Activated CD4-positive, CD25-positive, alpha-beta regulatory T cell treated with anti-CD3 and anti-CD28 coated beads, Interleukin-2, amount 50 U/mL, for 72 hours (primary cell): ENCODE data around the gene GRIK4.
"Not testable (repeated sequence)": the region's sequence is repeated elsewhere in the genome, so short reads cannot be mapped to it uniquely, and the experiment has no call there.

Experiments used
- DNase-seq: peaks from one replicate; pipeline ENCODE4 v3.0.0; 2021

The GRIK4 gene

DNA sequence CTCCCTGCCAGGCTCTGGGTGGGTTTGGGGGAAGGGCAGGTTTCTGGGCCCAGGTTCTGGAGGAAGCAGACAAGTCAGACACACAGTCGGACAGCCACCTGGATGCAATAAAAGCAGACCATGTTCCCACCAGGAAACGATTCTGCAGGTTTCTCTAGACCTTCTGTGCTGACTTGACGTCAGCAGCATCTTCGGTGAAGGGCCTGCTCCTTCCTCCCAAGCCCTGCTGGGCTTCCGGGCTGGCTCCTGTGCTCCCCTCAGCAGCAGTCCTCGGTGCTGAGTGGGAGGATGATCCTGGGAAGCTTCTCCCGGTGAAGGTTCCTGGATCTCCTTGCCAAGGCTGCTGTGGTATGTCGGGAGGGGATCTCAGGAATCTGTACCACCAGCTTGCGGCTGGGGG, 240.0 kb downstream of the GRIK4 start:
- DNase-seq = no peak

DNA sequence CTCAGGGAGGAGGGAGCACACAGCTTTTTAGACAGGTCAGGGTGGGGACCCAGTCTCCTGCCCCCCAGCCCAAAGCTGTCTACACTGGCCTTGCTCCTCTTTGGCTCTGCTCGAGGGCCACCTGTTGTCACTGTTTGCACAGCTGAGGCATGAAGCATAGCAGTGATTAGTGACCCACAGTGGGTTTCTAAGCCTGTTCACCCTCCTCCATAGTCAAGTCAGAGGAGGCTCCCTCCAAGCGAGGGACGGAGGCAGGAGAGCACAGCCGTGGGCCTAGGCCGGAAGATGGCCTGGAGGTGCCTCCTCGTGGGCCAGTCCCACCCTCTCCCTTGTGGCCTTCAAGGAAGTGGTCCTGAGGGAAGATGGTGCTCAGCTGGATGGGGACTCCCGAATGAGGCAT, 241.1 kb downstream of the GRIK4 start:
- DNase-seq = no peak

DNA sequence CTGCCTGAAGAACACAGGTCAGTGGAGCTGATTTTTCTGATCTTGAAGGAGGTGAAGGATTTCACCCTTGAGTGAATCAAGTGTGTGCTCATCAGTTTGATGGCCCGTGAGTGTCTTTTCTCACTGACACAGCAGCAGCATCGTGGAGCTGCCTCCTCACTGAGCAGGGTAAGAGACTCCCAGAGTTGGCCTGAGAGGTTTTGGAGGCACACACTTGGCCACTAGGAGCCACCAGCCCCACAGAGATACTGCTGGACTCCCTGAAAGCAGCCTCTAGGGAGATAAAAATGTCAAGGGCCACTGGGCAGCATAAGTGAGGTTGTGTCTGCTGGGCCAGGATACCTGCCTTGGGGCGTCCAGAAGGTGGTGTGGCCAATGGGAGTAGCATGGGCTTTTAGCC, 245.4 kb downstream of the GRIK4 start:
- no peak for DNase-seq

GRCh38 chr11:120759046-120759445, 247.5 kb downstream of the GRIK4 start:
- DNase-seq = no peak

DNA sequence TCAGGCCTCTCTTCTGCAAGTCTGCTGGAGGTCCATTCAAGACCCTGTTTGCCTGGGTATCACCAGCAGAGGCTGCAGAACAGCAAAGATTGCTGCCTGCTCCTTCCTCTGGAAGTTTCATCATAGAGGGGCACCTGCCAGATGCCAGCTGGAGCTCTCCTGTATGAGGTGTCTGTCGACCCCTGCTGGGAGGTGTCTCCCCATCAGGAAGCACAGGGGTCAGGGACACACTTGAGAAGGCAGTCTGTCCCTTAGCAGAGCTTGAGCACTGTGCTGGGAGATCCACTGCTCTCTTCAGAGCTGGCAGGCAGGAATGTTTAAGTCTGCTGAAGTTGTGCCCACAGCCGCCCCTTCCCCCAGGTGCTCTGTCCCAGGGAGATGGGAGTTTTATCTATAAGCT, 254.2 kb downstream of the GRIK4 start:
- DNase-seq = not testable (repeated sequence)

DNA sequence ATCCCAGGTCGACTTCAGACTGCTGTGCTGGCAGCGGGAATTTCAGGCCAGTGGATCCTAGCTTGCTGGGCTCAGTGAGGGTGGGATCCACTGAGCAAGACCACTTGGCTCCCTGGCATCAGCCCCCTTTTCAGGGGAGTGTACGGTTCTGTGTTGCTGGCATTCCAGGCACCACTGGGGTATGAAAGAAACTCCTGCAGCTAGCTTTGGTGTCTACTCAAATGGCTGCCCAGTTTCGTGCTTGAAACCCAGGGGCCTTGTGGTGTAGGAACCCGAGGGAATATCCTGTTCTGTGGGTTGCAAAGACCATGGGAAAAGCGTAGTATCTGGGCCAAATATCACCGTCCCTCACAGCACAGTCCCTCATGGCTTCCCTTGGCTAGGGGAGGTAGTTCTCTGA, 254.8 kb downstream of the GRIK4 start:
- DNase-seq = no peak

DNA sequence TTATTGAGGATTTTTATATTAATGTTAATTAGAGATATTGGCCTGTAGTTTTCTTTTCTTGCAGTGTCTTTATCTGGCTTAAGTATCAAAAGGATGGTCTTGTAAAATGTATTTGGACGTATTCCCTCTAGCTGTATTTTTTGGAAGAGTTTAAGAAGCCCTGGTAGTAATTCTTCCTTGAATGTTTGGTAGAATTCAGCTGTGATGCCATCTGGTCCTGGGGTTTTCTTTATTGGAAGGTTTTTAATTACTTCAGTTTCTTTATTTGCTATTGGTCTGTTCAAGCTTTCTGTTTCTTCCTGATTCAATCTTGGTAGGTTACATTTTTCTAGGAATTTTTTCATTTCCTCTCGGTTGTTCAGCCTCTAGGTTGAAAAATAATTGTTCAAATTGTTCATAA, 257.4 kb downstream of the GRIK4 start:
- DNase-seq = no peak

DNA sequence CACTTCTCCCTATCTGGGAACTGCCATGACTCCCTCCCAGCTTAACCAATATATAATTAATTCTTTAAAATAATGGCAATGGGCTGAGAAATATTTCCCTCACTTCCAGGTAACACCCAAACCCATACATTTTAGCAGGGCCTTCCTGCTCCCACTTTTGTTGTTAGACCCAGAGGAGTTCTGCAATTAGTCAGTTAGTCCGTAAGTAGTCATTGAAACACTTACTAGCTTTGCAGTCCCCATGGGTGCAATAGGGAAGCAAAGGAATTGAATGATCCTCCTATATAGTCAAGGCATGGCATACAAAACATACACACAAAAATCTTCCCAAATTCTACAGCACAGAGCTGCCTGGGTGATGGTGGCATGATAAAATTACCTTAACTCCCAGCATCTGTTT, 258.4 kb downstream of the GRIK4 start:
- DNase-seq = no peak

- no peak for DNase-seq
Measured at GRCh38 chr11:120771551-120772060, 260.1 kb downstream of the GRIK4 start.

GRCh38 chr11:120773501-120774031, 262.0 kb downstream of the GRIK4 start:
- no peak for DNase-seq

DNA sequence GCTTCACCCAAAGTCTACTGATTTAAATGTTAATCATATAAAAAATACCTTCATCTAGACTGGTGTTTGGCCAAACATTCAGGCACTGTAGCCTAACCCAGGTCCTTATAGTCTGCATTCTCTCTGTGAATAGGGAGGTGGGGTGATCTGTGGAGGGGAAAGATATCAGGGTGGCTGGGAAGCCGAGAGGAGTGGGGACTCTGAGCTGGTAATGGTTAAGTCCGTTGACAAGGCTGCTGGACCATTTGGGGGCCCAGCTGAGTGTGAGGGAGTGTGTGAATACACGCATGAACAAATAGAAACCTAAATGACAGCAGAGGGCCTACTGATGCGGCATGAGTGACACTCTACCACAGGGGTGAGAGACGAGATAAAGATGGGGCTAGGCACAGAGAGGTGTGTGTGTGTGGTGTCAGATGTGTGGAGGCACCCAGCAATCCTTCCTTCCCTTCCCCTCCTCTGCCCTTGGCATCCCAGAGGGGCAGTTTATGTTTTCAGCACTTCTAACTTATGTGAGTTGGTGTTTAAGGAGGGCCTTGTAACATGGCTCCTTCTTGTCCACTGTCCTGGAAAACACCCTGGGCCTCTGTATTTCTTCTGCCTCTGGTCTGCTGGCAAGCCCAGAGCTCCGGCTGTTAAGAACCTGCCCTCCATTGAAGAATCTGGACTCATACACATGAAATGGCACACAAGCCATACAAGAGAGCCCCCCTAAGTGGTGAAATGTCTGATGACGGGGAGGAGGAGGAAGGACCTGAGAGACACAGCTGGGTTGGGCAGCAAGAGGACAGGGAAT, 263.2 kb downstream of the GRIK4 start:
- DNase-seq = no peak

- no peak for DNase-seq
Measured at GRCh38 chr11:120775986-120776951, 264.7 kb downstream of the GRIK4 start.

- DNase-seq = no peak
Measured at GRCh38 chr11:120778685-120779490, 267.3 kb downstream of the GRIK4 start.

GRCh38 chr11:120780239-120780638, 268.7 kb downstream of the GRIK4 start:
- no peak for DNase-seq

DNA sequence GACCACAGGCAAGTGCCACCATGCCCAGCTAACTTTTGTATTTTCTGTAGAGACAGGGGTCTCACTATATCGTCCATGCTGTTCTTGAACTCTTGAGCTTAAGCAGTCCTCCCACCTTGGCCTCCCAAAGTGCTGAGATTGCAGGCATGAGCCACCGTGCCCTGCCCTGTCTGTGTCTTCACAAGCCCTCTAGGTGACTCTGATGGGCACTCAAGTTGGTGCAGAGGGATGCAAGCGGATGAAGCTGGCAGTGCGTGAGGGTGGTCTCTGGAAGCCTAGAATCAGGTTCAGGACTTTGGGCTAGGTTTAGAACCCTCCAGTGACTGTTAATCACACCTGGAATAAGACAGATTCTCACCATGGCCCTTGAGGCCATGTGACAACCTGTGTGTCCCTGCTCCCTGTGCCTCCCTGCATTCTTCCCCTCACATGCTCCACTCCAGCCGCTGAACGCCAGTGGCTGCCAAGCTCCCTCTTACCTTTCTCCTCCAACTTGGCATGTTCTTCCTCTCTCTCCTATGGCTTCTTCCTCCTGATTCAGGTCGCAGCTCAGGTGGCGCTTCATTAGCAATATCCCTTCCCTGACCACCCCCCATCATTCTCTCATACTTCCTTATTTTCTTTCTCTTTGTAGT, 270.1 kb downstream of the GRIK4 start:
- no peak for DNase-seq

DNA sequence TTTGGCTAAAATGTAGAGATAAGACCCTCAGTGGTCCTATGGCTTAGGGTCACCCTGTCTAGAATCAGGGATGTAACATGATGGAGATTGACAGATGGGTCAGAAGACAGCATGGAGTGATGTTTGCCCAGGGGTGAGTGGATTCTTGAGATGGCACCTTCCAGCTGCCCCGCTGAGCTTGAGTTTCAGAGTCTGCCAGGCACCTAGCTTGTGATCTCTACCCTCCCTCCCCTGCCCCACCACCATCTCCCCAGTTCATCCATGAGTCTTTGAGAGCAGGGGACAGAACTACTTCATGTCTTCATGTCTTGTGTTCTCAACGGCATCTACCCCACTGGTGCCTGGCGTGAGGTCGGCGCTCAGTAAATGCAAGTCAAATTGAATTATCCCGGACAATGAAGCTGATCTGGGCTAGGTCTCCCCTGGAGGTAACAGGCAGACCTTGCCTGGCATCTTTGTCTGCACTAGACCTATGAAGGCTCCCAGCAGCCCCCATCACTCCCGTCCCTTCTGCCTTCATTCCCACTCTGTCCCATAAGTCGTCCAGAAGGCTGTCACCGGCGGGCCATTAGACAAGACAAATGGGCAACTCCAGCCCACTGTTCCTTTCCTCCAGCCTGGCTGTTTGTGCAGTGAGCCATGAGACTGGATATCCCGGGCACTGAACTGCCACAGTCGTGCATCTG, 273.2 kb downstream of the GRIK4 start:
- DNase-seq = no peak

- DNase-seq = no peak
Measured at GRCh38 chr11:120785576-120785975, 274.0 kb downstream of the GRIK4 start.

DNA sequence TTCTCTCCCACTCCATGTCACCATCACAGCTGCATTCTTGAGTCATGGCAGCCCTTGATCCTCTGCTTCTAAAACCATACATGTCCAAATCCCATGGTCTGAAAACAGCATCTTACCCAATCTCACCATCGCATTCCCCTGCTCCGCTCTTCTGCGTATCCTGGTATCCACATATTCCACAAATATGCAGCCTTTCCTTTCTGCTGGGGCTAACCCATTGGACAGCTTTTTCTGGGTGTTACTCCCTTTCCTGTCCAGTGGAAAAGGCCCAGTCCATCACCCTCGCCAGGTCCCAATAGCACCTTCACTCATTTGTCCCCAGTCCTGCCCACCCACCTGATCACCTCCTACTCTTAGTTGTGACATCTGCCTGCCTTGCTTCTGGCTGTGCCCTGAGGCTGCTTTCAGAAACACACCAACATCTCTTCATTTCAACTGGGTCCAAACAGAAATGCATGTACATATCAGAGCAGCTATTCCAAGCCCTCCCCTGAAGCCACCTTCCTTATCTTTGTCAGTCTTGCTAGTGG, 274.7 kb downstream of the GRIK4 start:
- DNase-seq = no peak

- DNase-seq = not testable (repeated sequence)
Measured at GRCh38 chr11:120787224-120787623, 275.7 kb downstream of the GRIK4 start.

DNA sequence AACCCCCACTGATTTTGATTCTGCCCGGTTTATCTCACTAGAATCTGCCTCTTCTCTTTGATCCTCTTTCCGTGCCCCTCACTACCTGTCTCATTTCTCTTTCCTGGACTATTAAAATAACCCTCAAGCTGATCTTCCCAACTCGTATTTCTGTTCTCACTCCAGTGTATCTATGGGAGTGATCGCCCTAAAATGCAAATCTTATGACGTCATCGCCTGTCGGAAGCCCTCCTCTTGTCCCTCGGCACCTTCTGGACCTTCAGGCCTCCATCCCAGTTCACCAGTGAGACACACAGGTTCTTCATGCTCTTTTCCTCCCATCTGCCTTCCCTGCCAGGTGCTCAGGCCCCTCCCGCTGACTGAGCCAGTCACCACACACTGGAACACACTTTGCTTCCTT, 277.8 kb downstream of the GRIK4 start:
- no peak for DNase-seq

GRCh38 chr11:120792306-120792705, 280.8 kb downstream of the GRIK4 start:
- DNase-seq = no peak
